ENCODE results near the gene IRF3.

- TF ChIP-seq CTCF (conservative IDR thresholded peaks at IDR 0.05; ENCODE audit: low read depth, low read length) (no peak), CHD1 (IDR thresholded peaks at IDR 0.05; ENCODE audit: low read depth, low read length) (no peak), MAFK (IDR thresholded peaks at IDR 0.05; ENCODE audit: low read depth, low read length) (no peak), RAD21 (IDR thresholded peaks at IDR 0.05; ENCODE audit: low read length) (no peak), POLR2A (IDR thresholded peaks at IDR 0.05; ENCODE audit: low read depth, low read length) (no peak), MXI1 (IDR thresholded peaks at IDR 0.05; ENCODE audit: borderline replicate concordance, low read depth, low read length) (no peak), RFX5 (IDR thresholded peaks at IDR 0.05; ENCODE audit: low read depth, low read length) (no peak), MAZ (IDR thresholded peaks at IDR 0.05; ENCODE audit: borderline replicate concordance, low read depth, low read length) (no peak), FOS (IDR thresholded peaks at IDR 0.05; ENCODE audit: low read depth, low read length) (no peak), USF2 (IDR thresholded peaks at IDR 0.05; ENCODE audit: low read depth, low read length) (no peak), RCOR1 (IDR thresholded peaks at IDR 0.05; ENCODE audit: insufficient replicate concordance, low read length) (no peak), SMC3 (IDR thresholded peaks at IDR 0.05; ENCODE audit: low read depth, low read length) (no peak), BHLHE40 (IDR thresholded peaks at IDR 0.05; ENCODE audit: low read depth, low read length) (no peak)
Observed at GRCh38 chr19:49629659-49630058, 36.0 kb downstream of the IRF3 start.

Measured in IMR-90 (cell line).